Neural cell (in vitro differentiated cells): ENCODE measurements around the gene BIRC7. TPM values are rescaled to one million over a fixed set of nuclear protein-coding genes. Genes with fewer than 3 reads are reported as not detected.

Source experiments
- H2AFZ ChIP-seq: fragments of 200-600, 300-800 bp; sonication (generic), shearing (Covaris generic); 2 replicates; pipeline ENCODE4 v1.6.0; 2014; ENCODE audit warnings: low read depth, mild to moderate bottlenecking, antibody characterized with exemption, low read length, moderate library complexity
- H3F3A ChIP-seq: fragments of 200-600 bp; shearing (Covaris generic); 2 replicates; pipeline ENCODE4 v1.6.1; 2016; ENCODE audit warnings: mild to moderate bottlenecking, moderate library complexity, mixed read lengths, antibody characterized with exemption, low read length; ENCODE audit not compliant: insufficient read depth, poor library complexity, severe bottlenecking
- H3K27ac ChIP-seq: fragments of 200-600, 300-800 bp; sonication (generic), shearing (Covaris generic); 2 replicates; pipeline ENCODE4 v1.5.1; 2014; ENCODE audit warnings: mild to moderate bottlenecking, low read length, moderate library complexity
- H3K27me3 ChIP-seq: fragments of 300-800, 200-600 bp; sonication (generic), shearing (Covaris generic); 2 replicates; pipeline ENCODE4 v1.6.0; 2014; ENCODE audit warnings: mild to moderate bottlenecking, low read depth, low read length, moderate library complexity; ENCODE audit not compliant: insufficient read depth
- H3K36me3 ChIP-seq: fragments of 300-800, 200-600 bp; sonication (generic), shearing (Covaris generic); 2 replicates; pipeline ENCODE4 v1.5.1; 2014; ENCODE audit warnings: mild to moderate bottlenecking, antibody characterized with exemption, low read length, moderate library complexity; ENCODE audit not compliant: insufficient read depth
- H3K4me2 ChIP-seq: fragments of 300-800, 200-600 bp; sonication (generic), shearing (Covaris generic); 2 replicates; pipeline ENCODE4 v1.6.0; 2014; ENCODE audit warnings: mild to moderate bottlenecking, low read length
- H3K4me3 ChIP-seq: fragments of 300-800, 200-600 bp; sonication (generic), shearing (Covaris generic); 2 replicates; pipeline ENCODE4 v1.5.1; 2014; ENCODE audit warnings: mild to moderate bottlenecking, low read length, moderate library complexity
- H3K79me2 ChIP-seq: fragments of 200-600 bp; shearing (Covaris generic); replicated peaks from 2 replicates; pipeline ENCODE4 v1.6.0; 2014; ENCODE audit warnings: mild to moderate bottlenecking, low read length, moderate library complexity; ENCODE audit not compliant: insufficient read depth
- H3K9ac ChIP-seq: fragments of 300-800, 200-600 bp; sonication (generic), shearing (Covaris generic); 2 replicates; pipeline ENCODE4 v1.6.1; 2016; ENCODE audit warnings: mild to moderate bottlenecking, low read length, mixed read lengths
- H3K9me2 ChIP-seq: fragments of 200-600 bp; shearing (Covaris generic); 2 replicates; pipeline ENCODE4 v1.6.1; 2016; ENCODE audit warnings: mild to moderate bottlenecking, low read length, mixed read lengths; ENCODE audit not compliant: insufficient read depth
- H3K9me3 ChIP-seq: fragments of 200-600, 300-800 bp; sonication (generic), shearing (Covaris generic); 2 replicates; pipeline ENCODE4 v1.6.1; 2016; ENCODE audit warnings: mild to moderate bottlenecking, mixed run types, low read length, moderate library complexity, mixed read lengths
- H4K20me1 ChIP-seq: fragments of 200-600 bp; shearing (Covaris generic); 2 replicates; pipeline ENCODE4 v1.6.1; 2016; ENCODE audit warnings: mild to moderate bottlenecking, mixed run types; ENCODE audit not compliant: insufficient read depth
- EP300 ChIP-seq: fragments of 450-650 bp; conservative IDR thresholded peaks from 2 replicates; pipeline ENCODE4 v1.6.1; 2014; ENCODE audit warnings: antibody characterized with exemption, mild to moderate bottlenecking, moderate library complexity; ENCODE audit not compliant: poor library complexity, severe bottlenecking
- EZH2 ChIP-seq: fragments of 200-600, 300-800 bp; shearing (Covaris generic), sonication (generic); IDR thresholded peaks from 2 replicates; pipeline ENCODE4 v1.6.1; 2014; ENCODE audit warnings: antibody characterized with exemption, low read length, borderline replicate concordance, mild to moderate bottlenecking; ENCODE audit not compliant: insufficient read depth, poor library complexity, severe bottlenecking
- MXI1 ChIP-seq: fragments of 450-650 bp; conservative IDR thresholded peaks from 2 replicates; pipeline ENCODE4 v1.6.1; 2014; ENCODE audit warnings: antibody characterized with exemption, mild to moderate bottlenecking; ENCODE audit not compliant: poor library complexity, severe bottlenecking
- POLR2AphosphoS5 ChIP-seq: IDR thresholded peaks from 2 replicates; pipeline ENCODE4 v1.6.1; 2012
- RAD21 ChIP-seq: fragments of 450-650 bp; conservative IDR thresholded peaks from 2 replicates; pipeline ENCODE4 v1.6.1; 2014; ENCODE audit warnings: antibody characterized with exemption, mild to moderate bottlenecking, moderate library complexity
- SMC3 ChIP-seq: fragments of 450-650 bp; conservative IDR thresholded peaks from 2 replicates; pipeline ENCODE4 v1.6.1; 2014; ENCODE audit warnings: antibody characterized with exemption, mild to moderate bottlenecking, moderate library complexity; ENCODE audit not compliant: poor library complexity
- TAF1 ChIP-seq: IDR thresholded peaks from 2 replicates; pipeline ENCODE4 v1.6.1; 2012; ENCODE audit warnings: low read depth
- polyA plus RNA-seq: library from polyadenylated mRNA; depleted of rRNA; stranded (reverse); fragments of >200 nt; gene quantifications from 2 replicates; pipeline ENCODE4 v1.2.3, GENCODE V29; 2014
- TF ChIP-seq, protein P1 (sequence below): IDR thresholded peaks from 2 replicates; pipeline ENCODE4 v1.6.1; 2012; ENCODE audit warnings: borderline replicate concordance
- TF ChIP-seq, protein P2 (sequence below): fragments of 450-650 bp; IDR thresholded peaks from 2 replicates; pipeline ENCODE4 v1.5.1; 2014; ENCODE audit warnings: antibody characterized with exemption, mild to moderate bottlenecking, moderate library complexity; ENCODE audit not compliant: poor library complexity, severe bottlenecking

BIRC7 gene
- polyA plus RNA-seq, 1 donor from 2014 or later: not detected

DNA sequence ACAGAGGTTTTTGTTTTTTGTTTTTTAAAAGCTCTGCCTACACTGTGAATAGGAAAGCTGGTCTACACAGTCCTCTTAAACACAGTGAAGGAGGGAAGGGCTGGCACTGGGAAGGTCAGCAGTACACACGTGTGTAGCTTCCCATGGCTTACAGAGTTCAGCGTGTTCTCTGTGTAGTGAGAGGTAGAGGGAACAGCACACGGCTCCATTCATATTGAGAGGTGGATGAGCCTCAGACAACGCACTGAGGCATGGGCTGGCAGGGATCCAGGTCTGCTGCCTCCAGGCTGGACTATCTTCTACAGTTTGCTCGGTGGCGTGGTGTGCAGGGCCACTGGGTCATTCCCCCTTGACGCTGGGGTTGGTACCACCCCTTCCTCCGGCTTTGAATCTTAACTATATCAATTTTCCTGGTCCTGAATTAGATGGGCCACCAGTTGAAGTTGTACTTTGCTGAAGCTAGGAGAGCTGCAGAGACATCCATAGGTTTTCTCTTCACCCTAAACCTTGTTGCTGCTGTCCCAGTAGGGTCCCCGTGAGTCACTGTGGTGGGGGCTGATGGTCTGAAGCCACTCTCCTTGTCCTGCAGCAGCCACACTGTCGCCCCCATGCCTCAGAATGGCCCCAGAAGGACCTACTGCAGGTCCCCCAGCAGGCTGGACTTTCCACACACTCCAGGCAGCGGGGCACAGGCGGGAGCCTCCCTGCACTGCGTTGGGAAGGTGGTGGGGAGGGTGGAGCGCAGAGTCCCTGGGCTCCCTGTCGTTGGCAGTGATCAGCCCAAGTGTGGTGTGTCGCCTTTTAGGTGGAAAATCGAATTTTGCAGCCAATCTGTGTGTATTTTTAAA lies 38.9 kb downstream of the BIRC7 start:
- Histone ChIP-seq H3K9me3 (no peaks in the 10 kb centered on the region), H3K4me2 (no peak overlapping the region), H3F3A (no peaks in the 10 kb centered on the region), H3K79me2 (peaks cover 30% of the 10 kb centered on the region), H3K4me3 (peak overlapping the region; percentile 35), H3K27ac (no peak overlapping the region), H4K20me1 (no peaks in the 10 kb centered on the region), H3K9me2 (no peaks in the 10 kb centered on the region), H3K9ac (no peak overlapping the region), H3K36me3 (no peaks in the 10 kb centered on the region), H3K27me3 (no peaks in the 10 kb centered on the region), H2AFZ (no peak overlapping the region)
- TF ChIP-seq, protein P1, sequence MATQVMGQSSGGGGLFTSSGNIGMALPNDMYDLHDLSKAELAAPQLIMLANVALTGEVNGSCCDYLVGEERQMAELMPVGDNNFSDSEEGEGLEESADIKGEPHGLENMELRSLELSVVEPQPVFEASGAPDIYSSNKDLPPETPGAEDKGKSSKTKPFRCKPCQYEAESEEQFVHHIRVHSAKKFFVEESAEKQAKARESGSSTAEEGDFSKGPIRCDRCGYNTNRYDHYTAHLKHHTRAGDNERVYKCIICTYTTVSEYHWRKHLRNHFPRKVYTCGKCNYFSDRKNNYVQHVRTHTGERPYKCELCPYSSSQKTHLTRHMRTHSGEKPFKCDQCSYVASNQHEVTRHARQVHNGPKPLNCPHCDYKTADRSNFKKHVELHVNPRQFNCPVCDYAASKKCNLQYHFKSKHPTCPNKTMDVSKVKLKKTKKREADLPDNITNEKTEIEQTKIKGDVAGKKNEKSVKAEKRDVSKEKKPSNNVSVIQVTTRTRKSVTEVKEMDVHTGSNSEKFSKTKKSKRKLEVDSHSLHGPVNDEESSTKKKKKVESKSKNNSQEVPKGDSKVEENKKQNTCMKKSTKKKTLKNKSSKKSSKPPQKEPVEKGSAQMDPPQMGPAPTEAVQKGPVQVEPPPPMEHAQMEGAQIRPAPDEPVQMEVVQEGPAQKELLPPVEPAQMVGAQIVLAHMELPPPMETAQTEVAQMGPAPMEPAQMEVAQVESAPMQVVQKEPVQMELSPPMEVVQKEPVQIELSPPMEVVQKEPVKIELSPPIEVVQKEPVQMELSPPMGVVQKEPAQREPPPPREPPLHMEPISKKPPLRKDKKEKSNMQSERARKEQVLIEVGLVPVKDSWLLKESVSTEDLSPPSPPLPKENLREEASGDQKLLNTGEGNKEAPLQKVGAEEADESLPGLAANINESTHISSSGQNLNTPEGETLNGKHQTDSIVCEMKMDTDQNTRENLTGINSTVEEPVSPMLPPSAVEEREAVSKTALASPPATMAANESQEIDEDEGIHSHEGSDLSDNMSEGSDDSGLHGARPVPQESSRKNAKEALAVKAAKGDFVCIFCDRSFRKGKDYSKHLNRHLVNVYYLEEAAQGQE: no peak
- TF ChIP-seq SMC3 (no peak), RAD21 (no peak), EZH2 (no peak), EP300 (no peak), TAF1 (no peak), MXI1 (no peak), POLR2AphosphoS5 (no peak)
- TF ChIP-seq, protein P2, sequence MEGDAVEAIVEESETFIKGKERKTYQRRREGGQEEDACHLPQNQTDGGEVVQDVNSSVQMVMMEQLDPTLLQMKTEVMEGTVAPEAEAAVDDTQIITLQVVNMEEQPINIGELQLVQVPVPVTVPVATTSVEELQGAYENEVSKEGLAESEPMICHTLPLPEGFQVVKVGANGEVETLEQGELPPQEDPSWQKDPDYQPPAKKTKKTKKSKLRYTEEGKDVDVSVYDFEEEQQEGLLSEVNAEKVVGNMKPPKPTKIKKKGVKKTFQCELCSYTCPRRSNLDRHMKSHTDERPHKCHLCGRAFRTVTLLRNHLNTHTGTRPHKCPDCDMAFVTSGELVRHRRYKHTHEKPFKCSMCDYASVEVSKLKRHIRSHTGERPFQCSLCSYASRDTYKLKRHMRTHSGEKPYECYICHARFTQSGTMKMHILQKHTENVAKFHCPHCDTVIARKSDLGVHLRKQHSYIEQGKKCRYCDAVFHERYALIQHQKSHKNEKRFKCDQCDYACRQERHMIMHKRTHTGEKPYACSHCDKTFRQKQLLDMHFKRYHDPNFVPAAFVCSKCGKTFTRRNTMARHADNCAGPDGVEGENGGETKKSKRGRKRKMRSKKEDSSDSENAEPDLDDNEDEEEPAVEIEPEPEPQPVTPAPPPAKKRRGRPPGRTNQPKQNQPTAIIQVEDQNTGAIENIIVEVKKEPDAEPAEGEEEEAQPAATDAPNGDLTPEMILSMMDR: no peak

DNA sequence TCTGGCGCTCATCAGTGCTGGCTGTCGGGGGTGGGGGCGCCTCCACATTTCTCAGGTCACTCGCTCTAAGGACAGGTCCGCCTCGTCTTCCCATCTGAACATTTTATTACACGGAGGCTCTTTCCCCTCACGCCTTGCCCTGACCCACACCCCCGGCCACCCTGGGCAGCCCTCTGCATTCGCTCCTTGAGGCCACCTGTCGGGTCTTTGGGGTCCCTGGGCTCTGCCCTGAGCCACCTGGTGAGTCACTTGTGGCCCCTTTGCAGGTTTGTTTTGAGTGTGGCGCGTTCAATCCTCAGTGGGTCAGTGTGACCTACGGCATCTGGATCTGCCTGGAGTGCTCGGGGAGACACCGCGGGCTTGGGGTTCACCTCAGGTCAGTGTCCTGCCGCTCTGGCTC lies 40.1 kb downstream of the BIRC7 start:
- Histone ChIP-seq H3K9ac (no peak overlapping the region), H3K79me2 (peaks cover 30% of the 10 kb centered on the region), H2AFZ (no peak overlapping the region), H3K27me3 (no peaks in the 10 kb centered on the region), H3K9me2 (no peaks in the 10 kb centered on the region), H4K20me1 (no peaks in the 10 kb centered on the region), H3K4me2 (no peak overlapping the region), H3K27ac (no peak overlapping the region), H3K4me3 (no peak overlapping the region), H3K36me3 (no peaks in the 10 kb centered on the region), H3F3A (no peaks in the 10 kb centered on the region), H3K9me3 (no peaks in the 10 kb centered on the region)
- no peak for TF ChIP-seq EP300
- TF ChIP-seq EZH2: no peak
- TF ChIP-seq POLR2AphosphoS5: no peak
- no peak for TF ChIP-seq MXI1
- TF ChIP-seq SMC3: no peak
- TF ChIP-seq, protein P1: no peak
- no peak for TF ChIP-seq RAD21
- no peak for TF ChIP-seq TAF1
- TF ChIP-seq, protein P2: no peak
